Measurements from ENCODE around the gene AIRE. TPM values are rescaled to one million over a fixed set of nuclear protein-coding genes. Genes with fewer than 3 reads are reported as not detected.
"Not testable (repeated sequence)": the region's sequence is repeated elsewhere in the genome, so short reads cannot be mapped to it uniquely, and the experiment has no call there.

AIRE gene
- total RNA-seq, 4 donors from 2014 or later: 0.21 TPM; not detected in 3

GRCh38 chr21:44279354-44280260 lies 6.1 kb upstream of the AIRE start:
- DNase-seq: no peak
- Histone ChIP-seq H3K9me3 (no peaks in the 10 kb centered on the region), H3K4me3 (no peak overlapping the region), H3K4me1 (no peaks in the 10 kb centered on the region), H3K36me3 (no peaks in the 10 kb centered on the region), H3K27me3 (no peaks in the 10 kb centered on the region), H3K27ac (no peak overlapping the region)
- intact Hi-C loops (cut with DNase I; ENCODE audit: low total_unique reads): no loop called here
- TF ChIP-seq CTCF (IDR thresholded peaks at IDR 0.05): no peak
- no peak for TF ChIP-seq POLR2A (IDR thresholded peaks at IDR 0.05)

- no peak for TF ChIP-seq POLR2A (IDR thresholded peaks at IDR 0.05)
- TF ChIP-seq CTCF (IDR thresholded peaks at IDR 0.05): no peak
- no peak overlapping the region for H3K27ac ChIP-seq
- no peaks in the 10 kb centered on the region for H3K9me3 ChIP-seq
- H3K27me3 ChIP-seq: no peaks in the 10 kb centered on the region
- H3K4me1 ChIP-seq: no peaks in the 10 kb centered on the region
- H3K36me3 ChIP-seq: no peaks in the 10 kb centered on the region
- no peak overlapping the region for H3K4me3 ChIP-seq
- DNase-seq: no peak
- intact Hi-C loops (cut with DNase I; ENCODE audit: low total_unique reads): no loop called here
These were observed 3.9 kb upstream of the AIRE start for GRCh38 chr21:44281801-44282200.

GRCh38 chr21:44282370-44282769 lies 3.3 kb upstream of the AIRE start:
- no peaks in the 10 kb centered on the region for H3K9me3 ChIP-seq
- H3K4me1 ChIP-seq: no peaks in the 10 kb centered on the region
- no peak overlapping the region for H3K27ac ChIP-seq
- intact Hi-C loops (cut with DNase I; ENCODE audit: low total_unique reads): no loop called here
- H3K36me3 ChIP-seq: no peaks in the 10 kb centered on the region
- TF ChIP-seq CTCF (IDR thresholded peaks at IDR 0.05) (no peak), POLR2A (IDR thresholded peaks at IDR 0.05) (no peak)
- no peak overlapping the region for H3K4me3 ChIP-seq
- H3K27me3 ChIP-seq: no peaks in the 10 kb centered on the region
- DNase-seq: no peak

GRCh38 chr21:44283211-44283785 lies 2.4 kb upstream of the AIRE start:
- H3K9me3 ChIP-seq; DNase-seq; H3K27me3 ChIP-seq; H3K36me3 ChIP-seq; H3K4me1 ChIP-seq; intact Hi-C loops (cut with DNase I; ENCODE audit: low total_unique reads); H3K4me3 ChIP-seq; H3K27ac ChIP-seq: not testable (repeated sequence)

GRCh38 chr21:44283948-44284347 lies 1.7 kb upstream of the AIRE start:
- Histone ChIP-seq H3K9me3 (no peaks in the 10 kb centered on the region), H3K27ac (no peak overlapping the region), H3K4me1 (no peaks in the 10 kb centered on the region), H3K36me3 (no peaks in the 10 kb centered on the region), H3K27me3 (no peaks in the 10 kb centered on the region), H3K4me3 (no peak overlapping the region)
- DNase-seq: no peak
- TF ChIP-seq CTCF (IDR thresholded peaks at IDR 0.05) (no peak), POLR2A (IDR thresholded peaks at IDR 0.05) (no peak)
- intact Hi-C loops (cut with DNase I; ENCODE audit: low total_unique reads): no loop called here

All from uterus (tissue), 4 donors.